Psoas muscle (tissue), 8 donors: Measurements from ENCODE around the gene ZFHX2. TPM values are rescaled to one million over a fixed set of nuclear protein-coding genes. Genes with fewer than 3 reads are reported as not detected.

Source experiments
- ATAC-seq, 4 donors: fragments of 200-7000 bp; cut with Tn5 transposase; one replicate each; pipeline ENCODE4 v1.9.1; 2020; ENCODE audit warnings: moderate library complexity in 3 of 4, mild to moderate bottlenecking in 2 of 4
- DNase-seq, 2 donors: peaks; one replicate each; pipeline ENCODE4 v3.0.0-alpha.2; 2020
- H3K27ac ChIP-seq: fragments of 200-600 bp; one replicate; pipeline ENCODE4 v1.8.0; 2022
- H3K27me3 ChIP-seq, 3 donors: fragments of 200-600 bp in 1 of 3; one replicate each; pipeline versions ENCODE4 v1.6.1 to v1.8.0; 2013 to 2022; ENCODE audit warnings: low read length in 2 of 3, mild to moderate bottlenecking in 2 of 3, moderate library complexity in 1 of 3; ENCODE audit not compliant: insufficient read depth in 3 of 3
- H3K36me3 ChIP-seq, 2 donors: fragments of 200-600 bp in 1 of 2; one replicate each; pipeline versions ENCODE4 v1.6.1 to v1.8.0; 2013 to 2022; ENCODE audit warnings: low read depth in 1 of 2, mild to moderate bottlenecking in 1 of 2, moderate library complexity in 1 of 2; ENCODE audit not compliant: insufficient read depth in 1 of 2
- H3K4me1 ChIP-seq: fragments of 200-600 bp; one replicate; pipeline ENCODE4 v1.8.0; 2022
- H3K4me3 ChIP-seq: fragments of 200-600 bp; one replicate; pipeline ENCODE4 v1.8.0; 2022; ENCODE audit warnings: mild to moderate bottlenecking
- H3K9me3 ChIP-seq: fragments of 200-600 bp; one replicate; pipeline ENCODE4 v1.8.0; 2022
- CTCF ChIP-seq: fragments of 200-600 bp; IDR thresholded peaks from one replicate; pipeline ENCODE4 v1.8.0; 2022; ENCODE audit warnings: antibody characterized with exemption
- WGBS, 3 donors: extraction: QIAGEN DNeasy Blood & Tissue Kit; methylation state at CpG; one replicate each; pipeline versions ENCODE4 v1.1.6 to v1.1.7; 2013; 5-methylcytosine and 5-hydroxymethylcytosine counted together
- intact Hi-C, 2 donors: fragments of 100-400 bp; cut with DNase I; formaldehyde crosslinking; loops; one replicate each; pipeline versions ENCODE4 v1.11.0 to v1.14.2; 2022
- polyA plus RNA-seq, 3 donors: library from polyadenylated mRNA; stranded (reverse); fragments of 200-250 nt; gene quantifications; one replicate each; pipeline ENCODE4 v1.2.3, GENCODE V29; 2013
- total RNA-seq, 4 donors: library from RNA; stranded (reverse); fragmentation: NEBNext Ultra II Directional in 2 of 4; extraction: Animal tissue kit (Norgen Biotek cat#: 25700) in 2 of 4; gene quantifications; one replicate each; pipeline versions ENCODE4 v1.2.1 to v1.2.4, GENCODE V29; 2021 to 2023
- donor health status: healthy with polysubstance abuse.
- donor health status: DM: no; HTN: no; CAD: no; lungs with moderate emphysema.
- donor health status: Bipolar disorder and iron deficiency.
- donor health status: healthy.
- donor health status: DM: yes; HTN: yes; CAD: no.
- donor health status: DM: no; HTN: no; CAD: no.
- donor health status: DM: no; HTN: no; CAD: no.
- donor health status: DM: yes; HTN: yes; CAD: no.

ZFHX2 gene
- total and polyA plus RNA-seq, 7 donors: 0.11 to 2.9 (median 0.65) TPM

GRCh38 chr14:23572836-23573235 lies 21.3 kb upstream of the ZFHX2 start:
- H3K27ac ChIP-seq: no peak overlapping the region
- H3K27me3 ChIP-seq: peaks cover 0 to 46% (median 31%) of the 10 kb centered on the region in 3 donors
- H3K9me3 ChIP-seq: no peaks in the 10 kb centered on the region
- no peak overlapping the region for H3K4me3 ChIP-seq
- H3K36me3 ChIP-seq: no peaks in the 10 kb centered on the region
- intact Hi-C loops: no loop called here
- no peaks in the 10 kb centered on the region for H3K4me1 ChIP-seq
- TF ChIP-seq CTCF: no peak
- peak in 1 of 4 donors; percentile 35 for ATAC-seq
- WGBS, 3 donors: 42 to 52% (median 43%) methylated on average over 4 of the region's 4 CpGs
- no peak for DNase-seq

DNA sequence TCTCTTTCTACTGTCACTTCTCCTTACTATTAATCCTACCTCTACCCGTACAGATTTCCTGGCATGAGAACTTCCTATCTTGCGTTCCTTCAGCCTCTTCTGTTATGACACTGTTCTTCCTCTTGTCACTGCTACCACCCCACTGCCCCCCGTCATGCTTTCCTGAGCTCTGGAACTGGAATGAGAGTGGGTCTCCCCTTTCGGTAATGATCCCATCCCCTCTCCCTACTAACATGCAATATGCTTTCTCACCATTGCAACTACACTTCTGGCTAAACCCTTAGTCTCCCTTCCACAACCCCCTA lies 20.9 kb upstream of the ZFHX2 start:
- H3K4me3 ChIP-seq: no peak overlapping the region
- H3K9me3 ChIP-seq: no peaks in the 10 kb centered on the region
- no peak for TF ChIP-seq CTCF
- 56 to 61% (median 56%) methylated on average over 4 of the region's 4 CpGs for WGBS, 3 donors
- intact Hi-C loops: no loop called here
- ATAC-seq: no peak
- H3K36me3 ChIP-seq: no peaks in the 10 kb centered on the region
- DNase-seq: no peak
- H3K4me1 ChIP-seq: peaks cover 3% of the 10 kb centered on the region
- H3K27ac ChIP-seq: no peak overlapping the region
- peaks cover 0 to 44% (median 27%) of the 10 kb centered on the region in 3 donors for H3K27me3 ChIP-seq

GRCh38 chr14:23571701-23572523 lies 20.3 kb upstream of the ZFHX2 start:
- intact Hi-C loops: no loop called here
- peaks cover 0 to 38% (median 22%) of the 10 kb centered on the region in 3 donors for H3K27me3 ChIP-seq
- H3K36me3 ChIP-seq: no peaks in the 10 kb centered on the region
- H3K4me1 ChIP-seq: peaks cover 3% of the 10 kb centered on the region
- no peak for ATAC-seq
- no peak for DNase-seq
- no peaks in the 10 kb centered on the region for H3K9me3 ChIP-seq
- WGBS, 3 donors: 52 to 60% (median 54%) methylated on average over 14 of the region's 14 CpGs
- no peak for TF ChIP-seq CTCF
- no peak overlapping the region for H3K4me3 ChIP-seq
- H3K27ac ChIP-seq: no peak overlapping the region

DNA sequence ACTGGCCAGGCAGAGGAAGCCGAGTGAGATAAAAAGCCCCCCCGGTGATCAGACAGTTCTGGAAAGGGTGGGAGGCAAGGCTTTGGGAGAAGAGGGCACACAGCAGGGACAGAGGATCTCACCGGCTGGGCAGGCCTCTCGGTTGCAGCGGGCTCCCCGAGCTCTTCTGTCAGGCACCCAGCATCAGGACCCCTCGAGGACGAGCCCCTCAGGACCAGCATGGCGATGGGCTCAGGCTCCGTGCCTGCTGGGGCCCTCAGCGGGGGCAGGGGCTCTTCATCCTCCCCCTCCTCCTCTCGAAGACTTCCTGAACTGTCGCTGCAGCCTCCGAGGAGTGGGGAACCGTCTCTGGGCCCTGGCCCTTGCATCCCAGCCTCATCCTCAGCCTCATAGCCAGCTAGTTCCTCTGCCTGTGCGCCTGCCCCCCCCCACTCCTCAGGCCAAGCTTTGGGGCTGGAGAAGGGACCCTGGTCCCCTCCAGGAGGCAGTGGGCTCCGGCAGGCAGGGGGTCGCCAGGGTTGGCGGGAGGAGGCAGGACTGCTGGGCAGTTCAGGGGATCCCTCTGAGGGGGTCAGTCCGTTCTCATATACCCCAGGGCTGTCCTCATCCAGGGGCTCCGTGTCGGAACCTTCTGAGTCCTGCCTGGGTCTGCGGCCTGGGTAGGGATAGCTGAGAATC lies 19.4 kb upstream of the ZFHX2 start:
- no peak for TF ChIP-seq CTCF
- DNase-seq (no peak), ATAC-seq (no peak)
- no peak overlapping the region for H3K4me3 ChIP-seq
- intact Hi-C loops: no loop called here
- WGBS, 3 donors: 79 to 84% (median 81%) methylated on average over 19 to 23 of the region's 23 CpGs
- peaks cover 0 to 29% (median 12%) of the 10 kb centered on the region in 3 donors for H3K27me3 ChIP-seq
- no peaks in the 10 kb centered on the region for H3K36me3 ChIP-seq
- peaks cover 3% of the 10 kb centered on the region for H3K4me1 ChIP-seq
- no peaks in the 10 kb centered on the region for H3K9me3 ChIP-seq
- no peak overlapping the region for H3K27ac ChIP-seq
